Fibroblast of lung (primary cell): ENCODE results near the gene THEM4. TPM values are rescaled to one million over a fixed set of nuclear protein-coding genes. Genes with fewer than 3 reads are reported as not detected.

Experiments
- DNase-seq, 2 donors: peaks; one replicate each; pipeline versions ENCODE4 v3.0.0 to v3.0.0-alpha.2; 2010; ENCODE audit warnings: low read depth in 2 of 2
- H2AFZ ChIP-seq: 2 replicates; pipeline ENCODE4 v1.5.1; 2012; ENCODE audit warnings: low read length, control low read depth, inconsistent platforms
- H3K27ac ChIP-seq: 2 replicates; pipeline ENCODE4 v1.5.1; 2011; ENCODE audit warnings: low read length, control low read depth; ENCODE audit not compliant: insufficient read depth
- H3K27me3 ChIP-seq: 2 replicates; pipeline ENCODE4 v1.5.1; 2011; ENCODE audit warnings: mild to moderate bottlenecking, low read length; ENCODE audit not compliant: control insufficient read depth, insufficient read depth
- H3K36me3 ChIP-seq: 2 replicates; pipeline ENCODE4 v1.5.1; 2011; ENCODE audit warnings: low read length; ENCODE audit not compliant: control insufficient read depth, insufficient read depth
- H3K4me1 ChIP-seq: 2 replicates; pipeline ENCODE4 v1.5.1; 2011; ENCODE audit warnings: low read length; ENCODE audit not compliant: control insufficient read depth, insufficient read depth; ENCODE audit errors: extremely low read depth
- H3K4me2 ChIP-seq: 2 replicates; pipeline ENCODE4 v1.5.1; 2011; ENCODE audit warnings: low read length, control low read depth; ENCODE audit not compliant: insufficient read depth; ENCODE audit errors: extremely low read depth
- H3K4me3 ChIP-seq, 4 experiments: fragments of 200-600 bp in 1 of 4; sonication (generic) in 1 of 4; replicated peaks in 1 of 4; 2 replicates each; pipeline ENCODE4 v1.5.1; 2011 to 2016; ENCODE audit warnings: low read length in 4 of 4, low read depth in 3 of 4, mild to moderate bottlenecking in 3 of 4, control low read depth in 2 of 4, inconsistent platforms in 1 of 4, mixed read lengths in 1 of 4; ENCODE audit not compliant: insufficient read depth in 1 of 4; ENCODE audit errors: control extremely low read depth in 1 of 4
- H3K79me2 ChIP-seq: 2 replicates; pipeline ENCODE4 v1.5.1; 2012; ENCODE audit warnings: mild to moderate bottlenecking, low read length, inconsistent platforms; ENCODE audit not compliant: control insufficient read depth, insufficient read depth
- H3K9ac ChIP-seq: 2 replicates; pipeline ENCODE4 v1.5.1; 2011; ENCODE audit warnings: mild to moderate bottlenecking, low read length, control low read depth; ENCODE audit not compliant: insufficient read depth
- H3K9me3 ChIP-seq: 2 replicates; pipeline ENCODE4 v1.5.1; 2012; ENCODE audit warnings: low read depth, low read length; ENCODE audit not compliant: control insufficient read depth, insufficient read depth
- H4K20me1 ChIP-seq: 2 replicates; pipeline ENCODE4 v1.5.1; 2011; ENCODE audit warnings: low read length; ENCODE audit not compliant: control insufficient read depth, insufficient read depth; ENCODE audit errors: extremely low read depth
- CTCF ChIP-seq, 2 donors: IDR thresholded peaks in 1 of 2; conservative IDR thresholded peaks in 1 of 2; 1 replicate in 1 of 2; 2 replicates in 1 of 2; pipeline ENCODE4 v1.5.1; 2011 to 2012; ENCODE audit warnings: low read length in 2 of 2, control low read depth in 1 of 2, inconsistent platforms in 1 of 2, low read depth in 1 of 2, mild to moderate bottlenecking in 1 of 2
- EZH2 ChIP-seq: IDR thresholded peaks from 2 replicates; pipeline ENCODE4 v1.5.1; 2012; ENCODE audit warnings: low read length, control low read depth, mild to moderate bottlenecking; ENCODE audit errors: missing control alignments
- polyA plus RNA-seq, 2 donors: library from polyadenylated mRNA; depleted of rRNA in 1 of 2; stranded (reverse) in 1 of 2; unstranded in 1 of 2; fragments of >200 nt; gene quantifications; 2 replicates each; pipeline ENCODE4 v1.2.1, GENCODE V29; 2011 to 2012; ENCODE audit warnings: missing spikeins in 1 of 2
- total RNA-seq: library from RNA; depleted of rRNA; stranded (reverse); fragments of >200 nt; gene quantifications from 2 replicates; pipeline ENCODE4 v1.2.1, GENCODE V29; 2014

THEM4 gene
- total and polyA plus RNA-seq, 2 donors (not counting 1 experiment from before 2014, with no cell fraction given) = 6.4 to 18.7 TPM

GRCh38 chr1:151871284-151872030, 37.9 kb downstream of the THEM4 start:
- Histone ChIP-seq H3K4me2 (no peak overlapping the region), H2AFZ (no peak overlapping the region), H3K4me3 (no peak overlapping the region), H3K4me1 (peaks cover 2% of the 10 kb centered on the region), H3K9ac (no peak overlapping the region), H4K20me1 (no peaks in the 10 kb centered on the region), H3K79me2 (no peaks in the 10 kb centered on the region), H3K36me3 (no peaks in the 10 kb centered on the region), H3K27ac (no peak overlapping the region), H3K27me3 (no peaks in the 10 kb centered on the region), H3K9me3 (no peaks in the 10 kb centered on the region)
- no peak for DNase-seq
- TF ChIP-seq CTCF (conservative IDR thresholded peaks at IDR 0.05 in 1 of 2, IDR thresholded peaks at IDR 0.05 in 1 of 2; ENCODE audit: low read depth in 1 of 2, low read length in 2 of 2) = no peak
- no peak for TF ChIP-seq EZH2

GRCh38 chr1:151868486-151868885, 40.8 kb downstream of the THEM4 start:
- TF ChIP-seq CTCF (conservative IDR thresholded peaks at IDR 0.05 in 1 of 2, IDR thresholded peaks at IDR 0.05 in 1 of 2; ENCODE audit: low read depth in 1 of 2, low read length in 2 of 2) (no peak), EZH2 (no peak)
- Histone ChIP-seq H3K4me2 (no peak overlapping the region), H3K9ac (no peak overlapping the region), H3K4me3 (no peak overlapping the region), H3K4me1 (peaks cover 2% of the 10 kb centered on the region), H3K27me3 (no peaks in the 10 kb centered on the region), H3K36me3 (no peaks in the 10 kb centered on the region), H2AFZ (no peak overlapping the region), H4K20me1 (no peaks in the 10 kb centered on the region), H3K27ac (no peak overlapping the region), H3K9me3 (no peaks in the 10 kb centered on the region), H3K79me2 (no peaks in the 10 kb centered on the region)
- peak in 1 of 2 donors; percentile 92 for DNase-seq

- H3K4me2 ChIP-seq = no peak overlapping the region
- DNase-seq = peak; percentile 56 to 85
Observed at GRCh38 chr1:151867765-151868411, 41.4 kb downstream of the THEM4 start.

More at GRCh38 chr1:151867765-151868411, 41.4 kb downstream of the THEM4 start:
- Histone ChIP-seq H2AFZ (no peak overlapping the region), H3K27ac (no peak overlapping the region), H3K9me3 (no peaks in the 10 kb centered on the region), H4K20me1 (no peaks in the 10 kb centered on the region), H3K4me3 (no peak overlapping the region), H3K4me1 (peaks cover 2% of the 10 kb centered on the region), H3K36me3 (no peaks in the 10 kb centered on the region), H3K79me2 (no peaks in the 10 kb centered on the region), H3K9ac (no peak overlapping the region), H3K27me3 (no peaks in the 10 kb centered on the region)
- TF ChIP-seq CTCF (conservative IDR thresholded peaks at IDR 0.05 in 1 of 2, IDR thresholded peaks at IDR 0.05 in 1 of 2; ENCODE audit: low read depth in 1 of 2, low read length in 2 of 2) (no peak), EZH2 (no peak)
